BE2C (cell line): Measurements from ENCODE around the gene ARAF. TPM values are rescaled to one million over a fixed set of nuclear protein-coding genes. Genes with fewer than 3 reads are reported as not detected.
"Not testable (repeated sequence)": the region's sequence is repeated elsewhere in the genome, so short reads cannot be mapped to it uniquely, and the experiment has no call there.

Experiments used
- DNase-seq: peaks from one replicate; pipeline ENCODE4 v3.0.0-alpha.2; 2020
- H3K27me3 ChIP-seq: fragments of 250-450 bp; sonication (Bioruptor Pico); 2 replicates; pipeline ENCODE4 v1.5.1; 2020; ENCODE audit warnings: mild to moderate bottlenecking
- H3K36me3 ChIP-seq: fragments of 250-450 bp; sonication (Bioruptor Pico); 2 replicates; pipeline ENCODE4 v1.5.1; 2020; ENCODE audit warnings: mild to moderate bottlenecking
- H3K4me1 ChIP-seq: fragments of 250-450 bp; sonication (Bioruptor Pico); 2 replicates; pipeline ENCODE4 v1.5.1; 2020
- H3K4me3 ChIP-seq: 2 replicates; pipeline ENCODE4 v1.5.1; 2011; ENCODE audit warnings: low read depth, low read length
- H3K9me3 ChIP-seq: fragments of 250-450 bp; sonication (Bioruptor Pico); 2 replicates; pipeline ENCODE4 v1.5.1; 2020
- polyA plus RNA-seq: library from polyadenylated mRNA; unstranded; fragments of >200 nt; gene quantifications from one replicate; pipeline ENCODE4 v1.2.1, GENCODE V29; 2012; ENCODE audit warnings: low read depth, missing spikeins; ENCODE audit not compliant: insufficient read length, insufficient read depth
- TF ChIP-seq, protein P1 (sequence below): IDR thresholded peaks from 2 replicates; pipeline ENCODE4 v1.5.1; 2012; ENCODE audit warnings: mild to moderate bottlenecking, low read depth, low read length

Gene ARAF
- polyA plus RNA-seq = 90.3 TPM

DNA sequence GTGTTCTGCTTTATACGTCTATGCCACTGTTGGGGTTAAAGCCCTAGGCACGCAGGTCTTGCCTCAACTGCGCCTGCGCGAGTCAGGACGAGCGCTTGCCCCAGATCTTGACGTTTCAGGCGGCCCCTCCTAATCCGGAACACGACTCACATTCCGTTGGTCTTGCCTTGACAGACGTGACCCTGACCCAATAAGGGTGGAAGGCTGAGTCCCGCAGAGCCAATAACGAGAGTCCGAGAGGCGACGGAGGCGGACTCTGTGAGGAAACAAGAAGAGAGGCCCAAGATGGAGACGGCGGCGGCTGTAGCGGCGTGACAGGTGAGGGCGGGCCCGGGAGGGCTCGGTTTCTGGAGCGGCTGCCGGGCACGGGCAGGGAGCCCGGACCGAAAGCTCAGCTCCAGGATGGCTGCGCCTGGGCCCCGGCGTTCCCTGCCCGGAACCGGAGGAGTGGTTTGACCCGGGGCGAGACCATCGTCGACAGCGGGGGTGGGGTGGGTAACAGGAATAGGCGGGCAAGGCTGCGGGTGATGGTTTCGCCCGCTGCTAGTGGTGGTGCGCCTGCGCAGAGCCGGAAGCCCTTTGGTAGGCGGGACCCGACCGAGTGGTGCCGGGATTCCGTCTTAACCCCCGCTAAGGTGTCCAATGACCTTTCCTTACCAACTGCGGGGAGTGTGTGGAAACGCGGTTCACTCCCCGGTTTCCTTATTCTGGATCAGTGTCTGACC is at the start of gene ARAF:
ARAF (plus strand) TSS at position 272 of the 725 bp plus-strand sequence. CDS start 1,763 bp downstream, outside the sequence.
- peak within 1 kb of the TSS; percentile 84 for H3K4me3 ChIP-seq
- H3K27me3 ChIP-seq = no peaks in the 10 kb centered on the region
- DNase-seq = peak; percentile 96
- H3K4me1 ChIP-seq = no peaks in the 10 kb centered on the region
- TF ChIP-seq, protein P1, sequence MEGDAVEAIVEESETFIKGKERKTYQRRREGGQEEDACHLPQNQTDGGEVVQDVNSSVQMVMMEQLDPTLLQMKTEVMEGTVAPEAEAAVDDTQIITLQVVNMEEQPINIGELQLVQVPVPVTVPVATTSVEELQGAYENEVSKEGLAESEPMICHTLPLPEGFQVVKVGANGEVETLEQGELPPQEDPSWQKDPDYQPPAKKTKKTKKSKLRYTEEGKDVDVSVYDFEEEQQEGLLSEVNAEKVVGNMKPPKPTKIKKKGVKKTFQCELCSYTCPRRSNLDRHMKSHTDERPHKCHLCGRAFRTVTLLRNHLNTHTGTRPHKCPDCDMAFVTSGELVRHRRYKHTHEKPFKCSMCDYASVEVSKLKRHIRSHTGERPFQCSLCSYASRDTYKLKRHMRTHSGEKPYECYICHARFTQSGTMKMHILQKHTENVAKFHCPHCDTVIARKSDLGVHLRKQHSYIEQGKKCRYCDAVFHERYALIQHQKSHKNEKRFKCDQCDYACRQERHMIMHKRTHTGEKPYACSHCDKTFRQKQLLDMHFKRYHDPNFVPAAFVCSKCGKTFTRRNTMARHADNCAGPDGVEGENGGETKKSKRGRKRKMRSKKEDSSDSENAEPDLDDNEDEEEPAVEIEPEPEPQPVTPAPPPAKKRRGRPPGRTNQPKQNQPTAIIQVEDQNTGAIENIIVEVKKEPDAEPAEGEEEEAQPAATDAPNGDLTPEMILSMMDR = no peak
- H3K9me3 ChIP-seq = no peaks in the 10 kb centered on the region
- H3K36me3 ChIP-seq = peaks cover 15% of the 10 kb centered on the region

DNA sequence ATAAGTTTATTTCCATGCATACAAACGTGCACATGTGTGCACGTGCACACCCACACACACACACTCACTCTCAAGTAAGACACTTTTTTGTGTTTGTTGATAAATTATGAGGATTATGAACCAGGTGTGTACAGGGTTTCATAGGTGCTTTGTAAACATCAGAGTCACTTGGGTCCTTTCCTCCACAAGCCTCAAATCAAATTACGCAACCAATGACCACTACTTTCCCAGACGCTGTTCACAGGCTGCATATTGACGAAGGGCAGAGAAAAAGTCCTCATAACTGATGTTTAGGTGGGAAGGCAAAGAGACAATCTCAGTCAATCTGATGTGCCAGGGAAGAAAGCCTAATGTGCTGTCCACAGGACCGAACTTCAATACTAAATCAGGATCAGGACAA is 48.6 kb upstream of the ARAF start:
- not testable (repeated sequence) for H3K4me1 ChIP-seq, H3K36me3 ChIP-seq, H3K27me3 ChIP-seq, DNase-seq, H3K9me3 ChIP-seq
- peak overlapping the region; percentile 41 for H3K4me3 ChIP-seq

DNA sequence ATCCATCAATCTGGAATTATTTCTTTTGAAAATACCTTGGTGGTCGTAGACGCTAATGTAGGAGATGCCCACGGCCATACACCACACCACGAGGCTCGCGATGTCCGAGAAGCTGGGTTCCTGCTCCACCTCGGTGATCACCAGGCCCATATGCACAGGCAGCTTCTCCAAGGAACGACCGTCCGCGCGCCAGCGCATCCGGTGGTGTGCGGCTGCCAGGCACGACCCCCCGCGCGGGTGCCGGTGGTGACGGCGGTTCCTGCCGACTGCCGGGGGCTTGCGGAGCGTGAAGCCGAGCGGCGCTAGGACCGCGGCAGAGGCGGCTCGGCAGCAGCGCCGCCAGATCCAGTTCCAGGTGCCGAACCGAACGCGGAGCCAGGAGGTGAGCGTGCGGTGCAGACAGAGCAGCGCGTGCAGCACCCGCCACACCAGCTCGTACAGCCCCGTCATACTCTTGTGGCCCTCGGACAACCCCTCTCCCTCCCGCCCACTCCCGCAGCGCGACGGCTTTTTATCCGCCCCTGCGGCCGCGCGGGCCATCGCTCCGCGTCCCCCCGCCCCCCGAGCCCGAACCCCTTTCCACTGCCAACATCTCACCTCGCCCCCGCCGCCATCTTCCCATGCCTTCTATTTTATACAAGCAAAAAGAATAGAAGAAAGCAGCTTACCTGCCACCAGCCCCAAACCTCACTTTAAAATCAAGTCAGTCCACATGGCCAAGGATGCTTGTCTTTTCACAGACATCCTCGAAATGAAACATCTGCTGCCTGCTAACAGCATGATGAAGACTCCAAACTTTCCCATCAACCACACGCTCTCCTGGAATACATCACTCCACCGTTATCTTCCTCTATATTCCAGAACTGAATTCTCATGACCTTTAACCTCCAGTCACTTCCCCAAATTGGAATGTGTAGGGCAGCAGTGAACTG is 47.7 kb upstream of the ARAF start:
- peak; percentile 32 for DNase-seq
- not testable (repeated sequence) for H3K27me3 ChIP-seq, H3K36me3 ChIP-seq, H3K9me3 ChIP-seq, H3K4me1 ChIP-seq
- H3K4me3 ChIP-seq = peak overlapping the region; percentile 69

DNA sequence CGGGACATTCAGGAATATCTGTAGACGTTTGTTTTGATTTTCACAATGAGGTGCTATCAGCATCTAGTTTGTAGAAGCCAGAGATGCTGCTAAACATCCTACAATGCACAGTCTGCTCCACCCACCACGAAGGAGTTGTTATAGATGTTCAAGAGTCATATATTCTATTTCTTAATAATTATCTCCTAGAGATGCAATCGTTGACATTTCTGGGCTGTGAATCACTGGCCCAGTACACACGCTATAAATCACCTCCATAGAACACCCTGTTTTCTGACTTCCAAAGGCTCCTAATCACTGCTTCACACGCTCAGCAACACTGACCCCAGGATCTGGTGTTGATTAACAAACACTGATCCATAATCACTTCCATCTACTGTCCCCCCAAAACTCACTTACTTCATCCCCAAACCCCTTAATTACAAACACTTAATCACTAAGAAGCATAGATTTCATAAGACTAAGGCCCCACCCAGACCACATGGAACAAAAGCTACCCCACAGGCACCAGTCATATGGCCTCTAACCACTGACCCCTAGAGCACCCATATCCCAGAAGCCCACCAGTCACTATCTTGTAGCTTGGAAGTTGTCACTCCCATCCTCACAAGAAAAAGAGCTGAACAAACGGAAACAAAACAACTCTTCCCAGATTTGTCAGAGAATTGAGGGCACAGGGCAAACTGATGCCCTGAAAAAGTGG is 46.3 kb upstream of the ARAF start:
- Histone ChIP-seq H3K36me3 (no peaks in the 10 kb centered on the region), H3K27me3 (no peaks in the 10 kb centered on the region), H3K4me1 (no peaks in the 10 kb centered on the region), H3K9me3 (no peaks in the 10 kb centered on the region), H3K4me3 (no peak overlapping the region)
- no peak for DNase-seq
- TF ChIP-seq, protein P1 = no peak

DNA sequence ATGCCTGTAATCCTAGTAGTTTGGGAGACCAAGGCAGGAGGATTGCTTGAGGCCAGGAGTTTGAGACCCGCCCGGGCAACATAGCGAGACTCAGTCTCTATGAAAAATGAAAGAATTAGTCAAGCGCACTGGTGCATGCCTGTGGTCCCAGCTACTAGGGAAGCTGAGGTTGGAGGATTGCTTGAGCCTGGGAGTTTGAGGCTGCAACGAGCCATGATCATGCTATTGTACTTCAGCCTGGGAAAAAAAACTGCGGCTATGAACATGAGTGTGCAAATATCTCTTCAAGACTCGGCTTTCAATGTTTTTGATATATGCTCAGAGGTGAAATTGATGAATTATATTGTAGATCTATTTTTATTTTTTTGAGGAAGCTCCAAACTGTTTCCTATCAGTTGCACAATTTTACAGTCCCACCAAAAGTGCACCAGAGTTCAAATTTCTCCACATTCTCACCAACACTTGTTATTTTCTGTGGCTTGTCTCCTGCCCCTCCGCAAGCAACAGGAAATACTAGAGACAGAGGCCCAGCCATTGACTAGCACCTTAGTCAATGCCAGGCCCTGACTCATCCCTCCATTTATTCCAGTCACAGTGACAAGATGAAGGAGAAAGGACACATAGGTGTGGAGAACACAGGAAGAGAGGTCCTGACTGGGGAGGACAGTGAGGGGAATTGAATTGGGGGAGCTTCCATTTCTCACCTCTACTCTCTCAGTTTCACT is 44.9 kb upstream of the ARAF start:
- TF ChIP-seq, protein P1 = no peak
- H3K4me3 ChIP-seq = no peak overlapping the region
- no peak for DNase-seq
- H3K4me1 ChIP-seq = no peaks in the 10 kb centered on the region
- H3K36me3 ChIP-seq = no peaks in the 10 kb centered on the region
- no peaks in the 10 kb centered on the region for H3K27me3 ChIP-seq
- H3K9me3 ChIP-seq = no peaks in the 10 kb centered on the region

DNA sequence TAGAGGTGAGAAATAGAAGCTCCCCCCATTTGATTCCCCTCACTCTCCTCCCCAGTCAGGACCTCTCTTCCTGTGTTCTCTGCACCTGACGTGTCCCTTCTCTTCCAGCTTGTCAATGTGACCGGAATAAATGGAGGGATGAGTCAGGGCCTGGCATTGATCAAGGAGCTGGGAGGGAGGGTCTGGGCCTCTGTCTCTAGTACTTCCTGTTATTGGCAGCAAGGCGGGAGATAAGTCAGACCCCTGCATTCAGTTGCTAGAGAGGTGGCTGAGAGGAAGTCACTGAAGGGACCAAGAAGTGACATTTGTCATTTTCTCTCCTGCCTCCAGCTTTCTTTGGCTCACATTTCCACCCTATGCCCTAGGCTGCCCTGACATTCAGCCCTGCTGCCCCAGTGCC is 42.9 kb upstream of the ARAF start:
- TF ChIP-seq, protein P1 = no peak
- no peak for DNase-seq
- Histone ChIP-seq H3K36me3 (no peaks in the 10 kb centered on the region), H3K4me1 (no peaks in the 10 kb centered on the region), H3K9me3 (no peaks in the 10 kb centered on the region), H3K27me3 (no peaks in the 10 kb centered on the region), H3K4me3 (no peak overlapping the region)
